Vagina (tissue), 2 donors: ENCODE results near the gene SVIL. TPM values are rescaled to one million over a fixed set of nuclear protein-coding genes. Genes with fewer than 3 reads are reported as not detected.

Experiments used
- DNase-seq, 2 donors: peaks; one replicate each; pipeline ENCODE4 v3.0.0-alpha.2; 2017; ENCODE audit errors: extremely low spot score in 2 of 2
- H3K27ac ChIP-seq: fragments of 200-600 bp; sonication (generic); one replicate; pipeline ENCODE4 v1.5.1; 2019
- H3K27me3 ChIP-seq: fragments of 200-600 bp; sonication (generic); one replicate; pipeline ENCODE4 v1.5.1; 2019
- H3K36me3 ChIP-seq, 2 donors: fragments of 200-600 bp; sonication (generic); one replicate each; pipeline ENCODE4 v1.5.1; 2017 to 2019
- H3K4me1 ChIP-seq: fragments of 200-600 bp; sonication (generic); one replicate; pipeline ENCODE4 v1.5.1; 2019
- H3K4me3 ChIP-seq, 2 donors: fragments of 200-600 bp; sonication (generic); 1 replicate in 1 of 2; 2 replicates in 1 of 2; pipeline ENCODE4 v1.5.1; 2016 to 2019
- H3K9me3 ChIP-seq: fragments of 200-600 bp; sonication (generic); one replicate; pipeline ENCODE4 v1.5.1; 2019
- CTCF ChIP-seq, 3 experiments: fragments of 450-650 bp in 2 of 3; fragments of 200-600 bp in 1 of 3; sonication (generic) in 1 of 3; IDR thresholded peaks; one replicate each; pipeline ENCODE4 v1.5.1; 2017 to 2019; ENCODE audit warnings: antibody characterized with exemption in 3 of 3, mild to moderate bottlenecking in 2 of 3, moderate library complexity in 2 of 3
- POLR2A ChIP-seq, 2 donors: fragments of 450-650 bp; IDR thresholded peaks; one replicate each; pipeline ENCODE4 v1.6.1; 2017; ENCODE audit warnings: antibody characterized with exemption in 2 of 2, mild to moderate bottlenecking in 2 of 2, moderate library complexity in 2 of 2
- POLR2AphosphoS5 ChIP-seq, 2 donors: sonication (generic); formaldehyde crosslinking; IDR thresholded peaks; one replicate each; pipeline ENCODE4 v1.9.0; 2017; ENCODE audit warnings: antibody characterized with exemption in 2 of 2, mild to moderate bottlenecking in 2 of 2, low read depth in 1 of 2; ENCODE audit not compliant: insufficient read depth in 1 of 2
- intact Hi-C: fragments of 100-400 bp; cut with DNase I; formaldehyde crosslinking; loops from one replicate; pipeline ENCODE4 v1.15.1; 2023
- total RNA-seq: library from RNA; depleted of rRNA; stranded (reverse); fragments of >200 nt; gene quantifications from one replicate; pipeline ENCODE4 v1.2.3, GENCODE V29; 2016

The SVIL gene
- total RNA-seq, 1 donor from 2014 or later = 111 TPM

DNA sequence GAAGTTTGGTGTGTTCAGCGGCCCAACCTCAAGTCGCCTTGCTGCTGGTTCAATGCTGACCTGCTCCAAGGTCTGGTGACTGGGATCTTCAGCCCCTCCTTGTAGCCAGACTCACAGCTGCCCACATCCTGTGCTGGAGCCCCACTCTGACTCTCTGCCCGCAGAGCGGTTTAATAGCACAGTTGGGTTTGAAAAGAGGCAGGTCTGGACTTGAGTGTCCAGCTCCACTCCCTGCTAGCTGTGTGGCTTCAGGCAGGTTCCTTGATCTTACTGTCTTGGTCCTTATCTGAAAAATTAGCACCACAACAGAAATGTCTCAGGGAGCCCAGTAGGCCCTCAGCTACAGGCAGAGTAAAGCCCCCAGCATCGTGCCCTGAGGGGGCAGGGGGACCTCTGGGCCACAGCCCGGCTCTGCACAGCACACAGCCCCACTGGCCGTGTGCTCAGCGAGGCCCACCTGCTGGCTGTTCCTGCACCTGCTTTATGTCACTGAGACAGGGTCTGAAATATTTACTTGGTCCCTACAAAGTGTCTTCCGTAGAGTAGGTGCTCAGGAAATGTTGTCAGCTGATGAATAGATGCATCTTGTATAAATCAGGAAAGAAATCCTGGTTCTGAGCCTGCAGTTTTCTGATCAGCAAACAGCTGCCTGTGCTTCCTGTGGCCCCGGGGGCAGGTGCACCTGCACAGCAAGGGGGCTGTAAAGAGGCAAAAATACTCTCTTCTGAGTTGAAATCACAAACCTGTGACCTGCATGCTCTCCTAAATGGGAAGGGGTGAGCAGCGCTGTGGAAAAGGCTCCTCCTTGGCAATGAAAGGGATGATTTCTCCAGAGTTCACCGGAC is 155.5 kb downstream of the SVIL start:
- no peaks in the 10 kb centered on the region for H3K27me3 ChIP-seq
- intact Hi-C loops = no loop called here
- peaks cover 14% of the 10 kb centered on the region for H3K4me1 ChIP-seq
- peaks cover 0 to 44% of the 10 kb centered on the region in 2 donors for H3K36me3 ChIP-seq
- H3K4me3 ChIP-seq = no peak overlapping the region
- no peak overlapping the region for H3K27ac ChIP-seq
- no peak for TF ChIP-seq POLR2A (IDR thresholded peaks at IDR 0.05)
- TF ChIP-seq POLR2AphosphoS5 (IDR thresholded peaks at IDR 0.05; ENCODE audit: insufficient read depth in 1 of 2, low read depth in 1 of 2) = no peak
- TF ChIP-seq CTCF (IDR thresholded peaks at IDR 0.05) = no peak
- DNase-seq = peak in 1 of 2 donors; percentile 71
- no peaks in the 10 kb centered on the region for H3K9me3 ChIP-seq

DNA sequence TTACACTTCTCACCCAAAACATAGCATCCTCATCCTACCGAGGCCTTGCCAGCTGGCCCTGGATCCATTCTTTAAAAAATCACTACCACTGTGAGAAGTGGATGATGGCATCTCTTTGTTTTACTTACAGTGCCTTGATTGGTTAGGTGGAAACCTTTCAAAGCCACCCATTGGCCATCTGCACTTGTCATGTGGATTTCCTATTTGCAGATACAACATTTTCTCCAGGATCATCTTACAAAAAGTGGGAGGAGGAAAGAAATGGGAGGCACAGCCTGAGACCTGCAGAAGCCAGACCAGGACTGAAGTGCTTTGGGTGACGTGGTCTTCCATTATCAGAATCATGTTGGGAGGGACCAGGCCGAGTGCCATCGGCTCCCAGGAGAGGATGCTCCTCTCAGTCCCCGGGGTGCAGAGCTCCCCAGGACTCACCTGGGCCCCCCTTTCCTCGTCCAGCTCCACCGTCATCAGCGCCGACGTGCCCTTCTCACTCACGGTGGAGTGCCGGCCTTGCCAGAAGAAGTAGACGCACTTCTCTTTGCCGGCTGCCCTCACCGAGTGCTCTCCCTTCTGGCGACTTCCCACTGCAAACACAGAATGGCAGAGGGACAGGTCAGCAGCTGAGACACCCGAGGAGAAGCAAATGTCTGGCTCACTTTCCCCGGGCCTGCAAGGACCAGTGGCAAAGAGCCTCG is 161.2 kb downstream of the SVIL start:
- intact Hi-C loops = no loop called here
- no peak for DNase-seq
- Histone ChIP-seq H3K9me3 (no peaks in the 10 kb centered on the region), H3K4me3 (no peak overlapping the region), H3K27ac (peak overlapping the region; percentile 53), H3K4me1 (peaks cover 35% of the 10 kb centered on the region), H3K27me3 (no peaks in the 10 kb centered on the region), H3K36me3 (peaks cover 0 to 48% of the 10 kb centered on the region in 2 donors)
- no peak for TF ChIP-seq POLR2AphosphoS5 (IDR thresholded peaks at IDR 0.05; ENCODE audit: insufficient read depth in 1 of 2, low read depth in 1 of 2)
- no peak for TF ChIP-seq CTCF (IDR thresholded peaks at IDR 0.05)
- TF ChIP-seq POLR2A (IDR thresholded peaks at IDR 0.05) = no peak

GRCh38 chr10:29473087-29473356 is 161.7 kb downstream of the SVIL start:
- TF ChIP-seq POLR2AphosphoS5 (IDR thresholded peaks at IDR 0.05; ENCODE audit: insufficient read depth in 1 of 2, low read depth in 1 of 2) = no peak
- no peak for TF ChIP-seq CTCF (IDR thresholded peaks at IDR 0.05)
- no peak for TF ChIP-seq POLR2A (IDR thresholded peaks at IDR 0.05)
- intact Hi-C loops = no loop called here
- H3K36me3 ChIP-seq = peaks cover 0 to 48% of the 10 kb centered on the region in 2 donors
- H3K4me1 ChIP-seq = peaks cover 35% of the 10 kb centered on the region
- no peak for DNase-seq
- H3K4me3 ChIP-seq = no peak overlapping the region
- H3K27ac ChIP-seq = peak overlapping the region; percentile 53
- no peaks in the 10 kb centered on the region for H3K27me3 ChIP-seq
- no peaks in the 10 kb centered on the region for H3K9me3 ChIP-seq

DNA sequence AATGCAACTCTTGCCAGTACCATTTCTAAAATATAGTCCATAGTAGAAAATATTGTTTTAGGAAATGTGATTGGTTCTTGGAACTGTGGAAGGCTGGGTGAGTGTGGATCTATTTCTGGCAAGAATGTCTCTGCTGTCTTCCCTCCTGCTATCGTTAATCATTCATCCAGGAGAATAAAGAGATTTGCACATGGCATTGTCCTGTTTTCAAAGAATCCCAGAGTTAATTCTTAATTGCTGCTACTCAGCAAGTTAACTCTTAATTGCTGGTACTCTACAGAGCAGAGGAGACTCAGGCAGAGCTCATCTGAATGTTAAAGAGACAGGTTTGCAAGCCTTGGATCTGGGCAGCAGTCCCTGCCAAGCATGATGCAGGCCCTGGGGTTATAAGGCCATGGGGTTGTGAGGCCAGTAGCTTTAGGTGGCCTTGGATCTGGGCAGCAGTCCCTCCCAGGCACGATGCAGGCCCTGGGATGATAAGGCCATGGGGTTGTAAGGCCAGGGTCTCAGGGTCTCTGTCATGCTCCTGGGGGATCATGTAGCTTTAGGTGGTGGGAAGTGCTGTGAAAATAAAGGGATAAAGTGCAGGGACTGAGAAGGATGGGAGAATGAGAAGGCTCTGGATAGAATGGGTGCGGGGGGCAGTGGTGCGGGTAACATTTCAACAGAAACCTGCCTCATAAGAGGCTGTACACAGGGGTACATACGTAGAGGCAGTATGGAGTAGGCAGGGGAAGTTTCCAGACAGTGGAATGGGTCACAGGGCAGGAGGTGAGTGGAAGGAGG is 162.3 kb downstream of the SVIL start:
- intact Hi-C loops = no loop called here
- no peak for DNase-seq
- H3K9me3 ChIP-seq = no peaks in the 10 kb centered on the region
- peak overlapping the region; percentile 53 for H3K27ac ChIP-seq
- H3K4me1 ChIP-seq = peaks cover 35% of the 10 kb centered on the region
- no peaks in the 10 kb centered on the region for H3K27me3 ChIP-seq
- H3K4me3 ChIP-seq = no peak overlapping the region
- H3K36me3 ChIP-seq = peaks cover 0 to 48% of the 10 kb centered on the region in 2 donors
- TF ChIP-seq POLR2AphosphoS5 (IDR thresholded peaks at IDR 0.05; ENCODE audit: insufficient read depth in 1 of 2, low read depth in 1 of 2) (no peak), POLR2A (IDR thresholded peaks at IDR 0.05) (no peak), CTCF (IDR thresholded peaks at IDR 0.05) (no peak)
